ENCODE results near the gene MARCKSL1.

MARCKSL1 gene

GRCh38 chr1:32352831-32353383 is 16.9 kb upstream of the MARCKSL1 start:
- no peak for DNase-seq (ENCODE audit: low spot score)

GRCh38 chr1:32352239-32352745 is 16.3 kb upstream of the MARCKSL1 start:
- no peak for DNase-seq (ENCODE audit: low spot score)

- peak; percentile 96 for DNase-seq (ENCODE audit: low spot score)
Observed at GRCh38 chr1:32351399-32352238, 15.6 kb upstream of the MARCKSL1 start.

GRCh38 chr1:32350785-32351398 is 14.9 kb upstream of the MARCKSL1 start:
- DNase-seq (ENCODE audit: low spot score), result peak; percentile 82

- DNase-seq (ENCODE audit: low spot score), result peak; percentile 74
Observed at GRCh38 chr1:32349211-32349708, 13.2 kb upstream of the MARCKSL1 start.

GRCh38 chr1:32346532-32347157 is 10.6 kb upstream of the MARCKSL1 start:
- no peak for DNase-seq (ENCODE audit: low spot score)

- no peak for DNase-seq (ENCODE audit: low spot score)
Observed at GRCh38 chr1:32345289-32345827, 9.3 kb upstream of the MARCKSL1 start.

GRCh38 chr1:32342704-32343103 is 6.7 kb upstream of the MARCKSL1 start:
- DNase-seq (ENCODE audit: low spot score), result no peak

- no peak for DNase-seq (ENCODE audit: low spot score)
Observed at GRCh38 chr1:32341971-32342370, 5.9 kb upstream of the MARCKSL1 start.

- DNase-seq (ENCODE audit: low spot score), result no peak
Observed at GRCh38 chr1:32341186-32341757, 5.2 kb upstream of the MARCKSL1 start.

GRCh38 chr1:32339363-32339978 is 3.4 kb upstream of the MARCKSL1 start:
- DNase-seq (ENCODE audit: low spot score), result no peak

GRCh38 chr1:32338637-32339145 is 2.7 kb upstream of the MARCKSL1 start:
- no peak for DNase-seq (ENCODE audit: low spot score)

GRCh38 chr1:32337855-32338636 is 2.0 kb upstream of the MARCKSL1 start:
- DNase-seq (ENCODE audit: low spot score), result no peak

- no peak for DNase-seq (ENCODE audit: low spot score)
Observed at GRCh38 chr1:32336963-32337675, 1.1 kb upstream of the MARCKSL1 start.

GRCh38 chr1:32336591-32336932 is 529 bp upstream of the MARCKSL1 start:
- no peak for DNase-seq (ENCODE audit: low spot score)

GRCh38 chr1:32335535-32335789 is 571 bp downstream of the MARCKSL1 start:
- DNase-seq (ENCODE audit: low spot score), result no peak

- peak; percentile 56 for DNase-seq (ENCODE audit: low spot score)
Observed at GRCh38 chr1:32334864-32335534, 1.0 kb downstream of the MARCKSL1 start.

GRCh38 chr1:32334274-32334861 is 1.7 kb downstream of the MARCKSL1 start:
- DNase-seq (ENCODE audit: low spot score), result no peak
